H9 (cell line): Measurements from ENCODE around the gene KCTD16. TPM values are rescaled to one million over a fixed set of nuclear protein-coding genes. Genes with fewer than 3 reads are reported as not detected.

ENCODE experiments used
- DNase-seq: peaks from one replicate; pipeline ENCODE4 v3.0.0-alpha.2; 2017
- H2AFZ ChIP-seq: one replicate; pipeline ENCODE4 v1.6.1; 2013; ENCODE audit warnings: mild to moderate bottlenecking, low read length, control low read depth, moderate library complexity
- H2AK5ac ChIP-seq: 2 replicates; pipeline ENCODE4 v1.6.1; 2013; ENCODE audit warnings: low read length, control low read depth, mixed read lengths; ENCODE audit not compliant: insufficient read length
- H2BK120ac ChIP-seq: one replicate; pipeline ENCODE4 v1.6.1; 2013; ENCODE audit warnings: low read depth, mild to moderate bottlenecking, low read length, control low read depth, inconsistent platforms; ENCODE audit not compliant: poor library complexity, severe bottlenecking
- H2BK12ac ChIP-seq: 2 replicates; pipeline ENCODE4 v1.6.1; 2013; ENCODE audit warnings: low read length, control low read depth, mixed read lengths, low read depth; ENCODE audit not compliant: insufficient read length
- H2BK15ac ChIP-seq: 2 replicates; pipeline ENCODE4 v1.6.1; 2013; ENCODE audit warnings: low read depth, low read length, control low read depth
- H2BK20ac ChIP-seq: one replicate; pipeline ENCODE4 v1.6.1; 2013; ENCODE audit warnings: low read depth, mild to moderate bottlenecking, low read length, control low read depth, inconsistent platforms; ENCODE audit not compliant: poor library complexity, severe bottlenecking
- H2BK5ac ChIP-seq: 2 replicates; pipeline ENCODE4 v1.6.1; 2013; ENCODE audit warnings: low read length, control low read depth, mixed read lengths; ENCODE audit not compliant: insufficient read length
- H3K14ac ChIP-seq: 2 replicates; pipeline ENCODE4 v1.6.1; 2013; ENCODE audit warnings: low read length, control low read depth; ENCODE audit not compliant: insufficient read depth
- H3K18ac ChIP-seq: 2 replicates; pipeline ENCODE4 v1.6.1; 2013; ENCODE audit warnings: low read depth, mild to moderate bottlenecking, mixed read lengths, low read length, control low read depth; ENCODE audit not compliant: insufficient read length
- H3K23ac ChIP-seq: 2 replicates; pipeline ENCODE4 v1.6.1; 2013; ENCODE audit warnings: low read length, control low read depth, mixed read lengths, low read depth; ENCODE audit not compliant: insufficient read length
- H3K23me2 ChIP-seq: 2 replicates; pipeline ENCODE4 v1.6.1; 2013; ENCODE audit warnings: low read depth, mild to moderate bottlenecking, mixed read lengths, low read length, control low read depth; ENCODE audit not compliant: insufficient read length, poor library complexity, severe bottlenecking
- H3K27ac ChIP-seq: 2 replicates; pipeline ENCODE4 v1.5.1; 2013; ENCODE audit warnings: low read length, control low read depth, mixed read lengths, low read depth; ENCODE audit not compliant: insufficient read length
- H3K27me3 ChIP-seq: 2 replicates; pipeline ENCODE4 v1.6.1; 2013; ENCODE audit warnings: low read length, control low read depth, inconsistent platforms; ENCODE audit not compliant: insufficient read depth
- H3K4ac ChIP-seq: 2 replicates; pipeline ENCODE4 v1.6.1; 2013; ENCODE audit warnings: low read depth, mild to moderate bottlenecking, control low read depth, inconsistent platforms, low read length, moderate library complexity
- H3K4me1 ChIP-seq: 2 replicates; pipeline ENCODE4 v1.6.1; 2013; ENCODE audit warnings: low read length, control low read depth, inconsistent platforms; ENCODE audit not compliant: insufficient read depth
- H3K4me2 ChIP-seq: 2 replicates; pipeline ENCODE4 v1.6.1; 2013; ENCODE audit warnings: low read length, control low read depth, mixed read lengths; ENCODE audit not compliant: insufficient read length, insufficient read depth
- H3K56ac ChIP-seq: 2 replicates; pipeline ENCODE4 v1.6.1; 2013; ENCODE audit warnings: low read depth, mild to moderate bottlenecking, mixed read lengths, low read length, control low read depth; ENCODE audit not compliant: insufficient read length
- H3K79me1 ChIP-seq: 2 replicates; pipeline ENCODE4 v1.6.1; 2013; ENCODE audit warnings: low read depth, mild to moderate bottlenecking, moderate library complexity, low read length, control low read depth, inconsistent platforms; ENCODE audit not compliant: insufficient read depth, poor library complexity, severe bottlenecking
- H3K79me2 ChIP-seq: 2 replicates; pipeline ENCODE4 v1.6.1; 2013; ENCODE audit warnings: low read length, control low read depth, inconsistent platforms; ENCODE audit not compliant: insufficient read depth
- H3K9ac ChIP-seq: 2 replicates; pipeline ENCODE4 v1.6.1; 2013; ENCODE audit warnings: low read length, control low read depth, mixed read lengths; ENCODE audit not compliant: insufficient read length; ENCODE audit errors: extremely low read depth
- H3K9me3 ChIP-seq: one replicate; pipeline ENCODE4 v1.6.1; 2013; ENCODE audit warnings: low read depth, low read length, inconsistent platforms; ENCODE audit not compliant: control insufficient read depth
- H3T11ph ChIP-seq: one replicate; pipeline ENCODE4 v1.6.1; 2013; ENCODE audit warnings: mild to moderate bottlenecking, low read length, control low read depth, inconsistent platforms
- H4K20me1 ChIP-seq: one replicate; pipeline ENCODE4 v1.6.1; 2013; ENCODE audit not compliant: control insufficient read depth, insufficient read length, insufficient read depth
- H4K5ac ChIP-seq: 2 replicates; pipeline ENCODE4 v1.6.1; 2013; ENCODE audit warnings: low read depth, mild to moderate bottlenecking, mixed read lengths, low read length, control low read depth; ENCODE audit not compliant: insufficient read length
- H4K8ac ChIP-seq: replicated peaks from 2 replicates; pipeline ENCODE4 v1.6.1; 2013; ENCODE audit warnings: low read length, control low read depth, mixed read lengths, low read depth; ENCODE audit not compliant: insufficient read length
- H4K91ac ChIP-seq: 2 replicates; pipeline ENCODE4 v1.6.1; 2013; ENCODE audit warnings: low read depth, mild to moderate bottlenecking, moderate library complexity, mixed read lengths, low read length, control low read depth; ENCODE audit not compliant: insufficient read length
- H3K27ac Mint-ChIP-seq, 3 experiments: 2 replicates in 2 of 3; 3 replicates in 1 of 3; pipeline ENCODE4 v1.8.0; 2020 to 2021; ENCODE audit warnings: mixed read lengths in 3 of 3, mild to moderate bottlenecking in 1 of 3, moderate library complexity in 1 of 3
- H3K27me3 Mint-ChIP-seq: 2 replicates; pipeline ENCODE4 v1.8.0; 2021; ENCODE audit warnings: low read depth, mild to moderate bottlenecking, moderate library complexity, mixed read lengths
- H3K36me3 Mint-ChIP-seq, 3 experiments: 2 replicates in 2 of 3; 3 replicates in 1 of 3; pipeline ENCODE4 v1.8.0; 2020 to 2021; ENCODE audit warnings: low read depth in 3 of 3, mixed read lengths in 3 of 3; ENCODE audit not compliant: insufficient read depth in 1 of 3
- H3K4me1 Mint-ChIP-seq, 2 experiments: 2 replicates each; pipeline ENCODE4 v1.8.0; 2020; ENCODE audit warnings: mixed read lengths in 2 of 2
- H3K4me3 Mint-ChIP-seq, 2 experiments: 2 replicates in 1 of 2; 3 replicates in 1 of 2; pipeline ENCODE4 v1.8.0; 2020 to 2021; ENCODE audit warnings: mild to moderate bottlenecking in 2 of 2, mixed read lengths in 2 of 2, moderate library complexity in 1 of 2
- H3K9me3 Mint-ChIP-seq, 2 experiments: 2 replicates in 1 of 2; 3 replicates in 1 of 2; pipeline ENCODE4 v1.8.0; 2020; ENCODE audit warnings: mild to moderate bottlenecking in 2 of 2, mixed read lengths in 2 of 2, moderate library complexity in 1 of 2
- CTCF ChIP-seq: fragments of 200-600 bp; sonication (generic); conservative IDR thresholded peaks from 3 replicates; pipeline ENCODE4 v1.8.0; 2021; ENCODE audit warnings: antibody characterized with exemption, mild to moderate bottlenecking
- WGBS: extraction: QIAGEN DNeasy Blood & Tissue Kit; methylation state at CpG from one replicate; pipeline ENCODE4 v1.1.7; 2013; ENCODE audit warnings: missing lambda C conversion rate, low lambda C conversion rate, mixed read lengths; ENCODE audit not compliant: insufficient read length; ENCODE audit errors: extremely low coverage; 5-methylcytosine and 5-hydroxymethylcytosine counted together
- total RNA-seq: library from RNA; stranded (reverse); gene quantifications from 2 replicates; pipeline ENCODE4 v1.2.1, GENCODE V29; 2021

The KCTD16 gene
- total RNA-seq, 1 experiment from 2014 or later, result 0.09 TPM

GRCh38 chr5:144194144-144194543 is 23.5 kb downstream of the KCTD16 start:
- no peak overlapping the region for H4K5ac ChIP-seq
- Mint-ChIP-seq H3K36me3 (no peaks in the 10 kb centered on the region), H3K27ac (no peak overlapping the region; a peak in 1 of 7 replicates), H3K27me3 (no peaks in the 10 kb centered on the region; the same call in 1 of the 2 replicates), H3K4me1 (no peaks in the 10 kb centered on the region), H3K4me3 (no peak overlapping the region), H3K9me3 (no peaks in the 10 kb centered on the region)
- H3K79me1 ChIP-seq, result no peaks in the 10 kb centered on the region
- H3K4me1 ChIP-seq, result no peaks in the 10 kb centered on the region
- no peak for DNase-seq
- H3K56ac ChIP-seq, result no peak overlapping the region
- no CpG with 5 or more reads among the region's 2 CpGs for WGBS
- H3K79me2 ChIP-seq, result no peaks in the 10 kb centered on the region
- no peak overlapping the region for H3K14ac ChIP-seq
- no peak overlapping the region for H3K23ac ChIP-seq
- no peak overlapping the region for H3K18ac ChIP-seq
- H2BK15ac ChIP-seq, result no peak overlapping the region
- H3K4ac ChIP-seq, result no peak overlapping the region
- no peak overlapping the region for H2BK120ac ChIP-seq
- no peak overlapping the region for H2BK20ac ChIP-seq
- H2AK5ac ChIP-seq, result no peak overlapping the region
- no peak for TF ChIP-seq CTCF
- H3K23me2 ChIP-seq, result no peaks in the 10 kb centered on the region
- H3K27ac ChIP-seq, result no peak overlapping the region
- H4K20me1 ChIP-seq, result no peaks in the 10 kb centered on the region
- H4K91ac ChIP-seq, result no peak overlapping the region
- no peaks in the 10 kb centered on the region for H3K27me3 ChIP-seq
- H3K9me3 ChIP-seq, result no peaks in the 10 kb centered on the region
- no peak overlapping the region for H3K4me2 ChIP-seq
- H2AFZ ChIP-seq, result no peak overlapping the region
- H3K9ac ChIP-seq, result no peak overlapping the region
- no peak overlapping the region for H2BK12ac ChIP-seq
- H4K8ac ChIP-seq, result no peak overlapping the region
- no peak overlapping the region for H3T11ph ChIP-seq
- no peak overlapping the region for H2BK5ac ChIP-seq
